Activated CD8-positive, alpha-beta memory T cell treated with anti-CD3 and anti-CD28 coated beads, Interleukin-2, amount 50 U/mL, for 24 hours (primary cell): ENCODE measurements around the gene ELAVL2.

Source experiments
- DNase-seq: peaks from one replicate; pipeline ENCODE4 v3.0.0-alpha.2; 2020; ENCODE audit errors: extremely low read depth

Gene ELAVL2

DNA sequence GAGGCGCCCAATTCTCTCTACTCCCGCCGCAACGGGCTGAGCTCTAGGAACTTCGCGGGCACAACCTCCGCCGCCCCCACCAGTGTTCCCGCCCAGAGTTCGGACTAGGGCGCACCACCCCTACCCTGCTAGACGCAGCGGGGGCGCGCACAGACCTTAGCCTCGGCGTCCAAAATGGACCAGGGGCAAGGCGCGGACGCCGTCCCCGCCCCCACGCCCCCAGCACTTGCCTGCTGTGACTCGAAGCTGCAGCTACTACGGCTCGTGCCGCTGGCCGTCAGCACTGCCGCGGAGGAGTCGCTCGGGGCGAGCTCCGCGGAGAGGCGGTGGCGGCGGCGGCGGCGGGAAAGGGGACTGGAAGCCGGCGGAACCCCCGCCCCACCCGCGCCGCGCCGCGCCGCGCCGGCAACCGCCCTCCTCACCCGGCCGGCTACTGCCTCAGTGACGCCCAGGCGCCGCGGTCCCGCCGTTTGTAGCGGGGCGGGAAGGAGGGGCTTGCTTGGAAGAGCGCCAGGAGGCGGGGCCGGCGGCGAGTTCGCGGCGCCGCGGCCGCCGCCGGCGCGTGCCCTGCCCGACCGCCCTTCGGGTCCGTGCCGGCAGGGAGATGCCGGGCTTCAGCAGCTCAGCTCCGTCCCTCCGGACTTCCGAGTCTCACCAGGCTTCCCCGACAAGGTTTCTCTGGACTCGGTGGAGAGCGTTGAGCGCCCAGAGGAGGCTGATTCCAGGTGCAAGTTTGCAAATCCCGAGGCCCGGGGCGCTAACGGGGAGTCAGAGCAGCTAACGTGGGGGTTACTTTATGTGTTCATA is 4.5 kb downstream of the ELAVL2 start:
- DNase-seq, result no peak

DNA sequence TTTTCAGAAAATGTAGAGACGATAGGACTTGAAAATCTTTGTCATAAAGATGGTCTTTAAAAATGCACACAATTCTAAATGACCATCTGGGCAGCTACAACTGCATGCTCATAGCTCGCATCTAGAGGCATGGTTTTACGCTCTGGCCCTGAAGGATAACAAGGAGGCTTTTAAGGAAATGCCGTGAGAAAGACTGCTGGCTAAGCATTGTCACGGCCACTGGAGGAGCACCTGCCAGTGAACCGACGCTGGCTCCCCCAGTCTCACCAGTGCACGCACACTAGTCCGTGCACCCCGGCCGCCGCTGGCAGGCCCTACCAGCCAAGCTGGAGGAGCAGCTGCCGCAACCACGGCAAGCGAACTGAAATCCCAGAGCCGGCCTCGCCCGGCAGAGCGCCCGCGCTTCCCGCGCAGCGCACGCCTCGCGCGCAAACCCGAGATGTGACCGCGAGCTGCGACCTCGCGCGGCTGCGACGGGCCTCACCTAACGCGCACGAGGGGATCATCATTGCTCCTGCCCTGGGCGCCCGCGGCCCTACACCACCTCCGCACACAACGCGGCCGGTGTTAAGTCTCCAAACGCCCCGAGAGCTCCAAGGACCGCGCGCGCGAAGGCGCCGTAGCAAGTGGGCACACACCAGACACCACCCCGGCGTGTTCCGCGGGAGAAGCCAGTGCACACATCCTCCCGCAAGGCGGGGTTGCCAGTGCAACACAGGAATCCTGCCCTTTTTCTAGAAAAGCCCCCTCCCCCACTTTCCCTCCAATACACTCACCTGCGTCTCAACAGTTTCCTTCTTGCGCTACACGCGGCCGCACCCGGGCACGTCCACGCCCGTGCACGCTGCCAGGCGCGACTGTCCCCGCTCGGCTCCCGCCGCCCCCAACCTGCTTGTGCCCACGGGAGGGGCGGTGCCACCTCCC is 5.3 kb downstream of the ELAVL2 start:
- no peak for DNase-seq

DNA sequence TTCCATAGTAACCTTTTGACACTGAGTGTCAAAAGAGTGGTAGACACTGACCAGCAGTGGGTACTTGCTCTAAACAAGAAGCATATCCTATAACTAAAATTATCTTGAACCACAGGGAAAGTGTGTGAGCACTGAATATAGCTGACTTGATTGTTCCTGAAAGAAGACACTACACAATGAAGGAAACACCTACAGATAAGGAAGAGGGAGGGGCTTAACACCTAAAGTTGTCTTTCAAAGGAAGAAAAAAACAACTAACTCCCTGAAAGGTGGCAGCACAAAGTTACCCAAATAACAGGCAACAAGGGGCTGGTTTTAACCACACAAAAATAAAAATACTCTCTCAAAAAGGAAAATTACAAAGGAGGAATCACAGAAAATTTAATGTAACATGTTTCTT is 6.6 kb downstream of the ELAVL2 start:
- DNase-seq, result no peak

DNA sequence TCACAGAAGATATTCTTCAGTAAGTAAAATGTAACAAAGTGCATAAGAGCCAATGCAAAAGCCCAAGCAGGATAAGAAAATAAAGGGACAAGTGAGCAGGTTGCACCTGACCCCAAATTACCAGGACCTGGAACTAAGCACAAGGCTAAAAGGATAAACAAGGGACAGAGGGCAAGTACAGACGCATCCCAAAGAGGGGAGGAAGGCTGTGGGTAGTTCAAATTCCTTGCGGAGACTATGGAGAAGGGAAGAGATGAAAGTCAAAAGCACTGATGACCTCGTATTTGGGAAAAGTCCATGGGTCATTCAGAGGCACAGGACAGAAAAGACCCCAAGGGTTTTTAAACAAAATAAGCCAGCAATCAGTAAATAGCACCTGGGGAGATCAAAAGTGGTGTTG is 11.8 kb downstream of the ELAVL2 start:
- no peak for DNase-seq

DNA sequence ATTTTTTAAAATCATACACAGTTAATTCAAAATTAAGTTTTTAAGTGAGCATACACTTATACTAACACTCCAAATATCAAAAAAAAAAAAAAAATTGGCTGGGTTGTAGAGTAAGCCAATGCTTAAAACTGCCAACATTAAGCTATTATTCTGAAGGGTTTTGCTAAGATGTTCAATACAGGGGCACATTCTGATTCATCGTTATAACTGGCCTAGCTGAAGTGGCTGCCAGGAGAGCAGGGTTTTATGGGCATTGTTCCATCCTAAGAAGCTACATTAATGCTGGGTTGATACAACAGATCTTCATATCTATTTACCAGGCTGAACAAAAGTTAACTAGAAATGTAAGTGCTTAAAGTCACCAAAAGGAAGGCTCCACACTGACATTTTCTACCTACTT is 13.4 kb downstream of the ELAVL2 start:
- no peak for DNase-seq

DNA sequence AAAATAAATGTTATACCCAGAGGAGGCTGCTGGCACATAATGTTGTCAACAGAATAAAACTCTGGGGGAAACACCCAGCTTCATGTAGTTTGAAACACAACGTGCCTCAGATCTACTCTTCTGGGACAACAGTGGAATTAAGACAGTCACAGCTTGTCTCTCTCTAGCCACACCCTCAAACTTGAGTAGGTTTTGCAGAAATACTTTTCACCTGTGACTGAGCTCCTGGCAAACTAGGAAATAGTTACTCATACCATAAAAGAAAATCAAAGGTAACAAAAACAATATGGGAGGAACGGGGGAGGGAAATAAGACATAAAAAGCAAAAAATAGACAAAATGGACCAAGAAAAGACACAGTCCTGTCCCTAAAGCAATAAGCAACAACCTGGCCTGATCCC is 14.4 kb downstream of the ELAVL2 start:
- no peak for DNase-seq

DNA sequence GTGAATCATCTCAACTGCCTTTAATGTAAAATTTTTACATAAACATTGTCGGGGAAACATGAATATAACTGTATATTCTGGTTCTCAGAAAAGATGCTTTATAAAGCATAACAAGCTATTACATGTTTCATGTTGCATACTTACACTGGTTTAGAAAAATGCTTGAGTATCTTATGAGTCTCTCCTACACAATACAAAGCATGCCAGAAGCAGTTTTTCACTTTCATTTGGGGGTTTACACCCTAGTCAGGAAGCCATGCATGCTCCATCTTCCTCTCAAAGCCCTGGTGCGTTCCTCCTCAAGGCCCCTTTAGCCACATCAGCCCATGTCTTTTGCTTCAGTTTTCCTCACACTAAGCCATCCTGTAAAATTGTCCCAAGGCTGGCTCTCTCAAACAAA is 22.8 kb downstream of the ELAVL2 start:
- no peak for DNase-seq

DNA sequence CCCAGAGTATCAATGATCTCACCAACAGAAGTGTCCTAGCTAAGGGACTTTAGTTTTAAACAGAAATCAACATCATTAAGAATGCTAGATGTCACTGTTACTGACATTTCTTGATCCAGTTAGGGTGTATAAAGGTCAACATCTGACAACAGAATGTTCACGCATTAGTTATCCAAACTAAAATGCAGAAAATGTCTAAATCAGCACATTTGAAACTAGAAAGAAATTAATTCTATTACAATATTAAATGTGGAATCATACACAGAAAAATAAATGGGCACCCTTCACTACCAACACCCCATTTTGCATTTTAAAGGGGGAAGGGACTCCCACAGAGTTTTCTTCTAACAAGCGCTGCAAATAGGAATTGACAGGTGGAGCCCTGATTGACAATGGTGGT is 24.5 kb downstream of the ELAVL2 start:
- DNase-seq, result no peak

DNA sequence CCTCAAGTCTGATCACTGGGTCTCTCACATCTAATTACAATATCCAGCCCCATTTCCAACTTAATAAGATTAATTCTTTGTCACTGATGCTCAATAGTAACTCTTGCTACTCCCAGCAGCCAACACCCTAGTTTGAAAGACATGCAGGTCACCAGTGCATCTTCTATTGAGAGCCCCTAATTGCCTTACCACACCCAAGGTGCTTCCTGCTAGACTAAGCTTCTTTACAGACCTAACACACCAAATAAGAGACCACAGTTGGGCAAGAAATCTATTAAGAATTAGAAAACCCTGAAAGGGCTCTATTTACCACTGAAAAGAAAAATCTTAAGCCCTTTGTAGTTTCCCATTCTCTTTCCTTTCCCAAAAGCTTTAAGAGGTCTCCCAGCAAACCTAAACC is 26.5 kb downstream of the ELAVL2 start:
- DNase-seq, result no peak

DNA sequence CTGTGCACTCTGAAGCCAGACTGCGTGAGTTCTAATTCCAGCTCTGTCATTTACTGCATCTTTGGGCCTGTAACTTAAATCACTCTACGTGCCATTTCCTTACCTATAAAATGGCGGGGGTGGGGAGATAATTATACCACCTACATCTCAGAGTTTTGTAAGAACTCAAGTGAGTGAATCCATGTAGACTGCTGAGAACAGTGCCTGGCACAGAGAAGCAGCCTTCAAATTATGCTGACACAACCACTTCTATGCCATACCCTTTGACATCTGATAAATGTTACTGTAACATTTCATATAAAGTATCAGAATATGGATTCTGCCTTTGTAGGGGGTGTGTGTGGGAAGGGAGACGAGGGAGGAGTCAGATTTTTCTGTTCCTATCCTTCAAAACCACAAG is 27.7 kb downstream of the ELAVL2 start:
- no peak for DNase-seq

DNA sequence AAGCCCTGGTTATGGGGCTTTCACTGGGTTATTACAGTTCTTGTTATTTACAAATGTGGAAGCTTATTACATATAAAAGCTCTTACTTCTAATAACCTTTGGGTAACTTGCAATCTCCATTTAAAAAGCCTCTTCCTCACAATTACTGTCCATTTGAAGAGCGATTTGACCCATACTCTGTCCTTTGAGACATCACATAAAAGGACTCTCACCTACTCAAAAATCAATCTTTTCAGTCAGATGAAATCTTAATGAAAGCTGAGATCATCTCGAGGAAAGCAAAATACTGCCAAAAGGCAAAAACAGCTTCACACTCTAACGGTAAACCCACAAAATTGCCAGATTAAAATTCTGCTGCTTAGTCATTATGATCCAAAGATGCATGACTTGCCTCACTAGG is 29.8 kb downstream of the ELAVL2 start:
- no peak for DNase-seq

DNA sequence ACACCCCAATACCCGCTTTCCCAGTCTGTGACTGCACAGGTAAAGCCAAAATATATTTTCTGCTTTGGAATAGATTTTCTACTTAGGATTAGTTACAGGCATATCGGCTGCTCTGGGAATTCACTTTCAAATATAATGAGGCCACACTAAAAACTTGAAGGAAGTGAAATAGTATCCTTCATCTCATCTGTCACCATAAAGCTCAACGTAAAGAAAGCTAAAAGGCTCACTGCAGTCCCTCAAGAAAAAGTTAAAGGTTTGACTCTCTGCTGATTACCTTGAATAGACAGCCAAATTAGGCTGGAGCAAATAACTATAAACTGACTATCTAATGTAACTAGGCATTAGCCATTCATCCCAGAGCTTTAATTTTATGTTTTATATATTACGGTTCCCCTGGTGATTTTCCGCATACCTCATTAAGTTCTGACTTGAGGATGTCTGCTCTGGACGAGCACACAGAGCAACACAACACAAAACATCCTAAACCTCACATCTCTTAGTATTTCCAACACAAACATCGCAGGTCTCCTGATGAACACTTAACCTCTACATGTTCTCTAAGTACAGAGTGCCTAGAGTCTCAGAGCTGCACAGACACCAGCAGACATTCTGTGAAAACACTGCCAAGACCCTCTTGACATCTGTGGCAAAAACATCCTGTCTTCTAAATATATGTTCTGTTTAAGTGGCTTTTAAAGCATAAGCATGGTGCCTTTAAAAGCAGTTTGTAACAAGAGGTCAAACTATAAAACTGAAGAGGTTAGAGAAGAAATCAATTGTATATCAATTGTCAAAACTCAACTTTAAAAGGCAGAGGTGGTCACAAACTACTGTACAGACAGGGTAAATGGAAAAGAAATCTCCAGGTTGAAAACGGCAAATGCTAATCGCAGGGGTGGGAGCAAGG is 35.4 kb downstream of the ELAVL2 start:
- DNase-seq, result no peak

DNA sequence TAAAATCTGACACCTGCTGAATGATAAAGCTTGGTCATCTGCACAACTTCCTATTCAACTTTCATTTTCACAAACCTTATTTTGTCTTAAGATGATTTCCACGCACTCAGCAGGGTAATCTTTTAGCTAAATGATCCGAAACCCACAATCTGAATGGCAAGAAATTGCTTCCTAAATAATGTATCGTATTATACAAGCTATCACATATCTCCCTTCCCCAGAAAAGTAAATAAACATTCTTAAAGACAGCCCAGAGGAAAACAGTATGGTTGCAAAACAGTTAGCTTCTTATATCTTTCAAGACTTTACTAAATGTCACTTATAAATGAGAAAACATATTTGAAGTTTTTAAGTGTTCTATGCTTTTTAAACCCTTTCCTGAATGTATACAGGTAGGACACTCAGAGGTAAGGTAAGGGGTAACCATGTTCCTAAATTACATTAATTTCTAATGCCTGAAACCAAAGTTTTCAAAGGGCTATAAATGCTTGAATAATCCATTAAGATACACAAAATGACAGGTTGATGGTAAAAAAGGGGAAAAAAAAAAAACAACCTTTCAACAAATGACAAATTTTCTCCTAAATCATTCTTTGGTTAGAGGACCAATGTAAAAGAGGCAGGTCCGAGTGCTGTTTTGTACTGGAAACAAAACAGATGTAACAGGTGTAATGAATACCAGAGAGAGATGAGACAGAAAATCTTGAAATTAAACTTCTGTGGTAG is 36.3 kb downstream of the ELAVL2 start:
- no peak for DNase-seq

DNA sequence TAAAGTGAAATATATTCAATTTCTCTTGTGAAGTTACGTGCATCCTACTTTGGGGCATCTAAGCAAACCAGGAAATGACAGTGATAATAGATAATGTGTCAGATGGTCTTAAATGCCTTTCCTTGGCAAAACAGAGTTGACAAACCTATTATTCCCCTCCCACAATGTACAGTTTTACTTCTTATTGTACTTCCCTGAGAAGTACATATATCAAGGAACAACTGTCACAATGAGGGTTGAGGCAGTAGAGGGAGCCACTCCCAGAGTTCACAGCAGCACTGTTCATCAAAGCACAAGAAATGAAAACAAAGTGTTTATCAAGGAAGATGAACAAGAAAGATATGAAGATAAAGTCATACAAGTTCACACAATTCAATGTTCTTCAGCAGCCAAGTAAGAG is 41.1 kb downstream of the ELAVL2 start:
- DNase-seq, result no peak

DNA sequence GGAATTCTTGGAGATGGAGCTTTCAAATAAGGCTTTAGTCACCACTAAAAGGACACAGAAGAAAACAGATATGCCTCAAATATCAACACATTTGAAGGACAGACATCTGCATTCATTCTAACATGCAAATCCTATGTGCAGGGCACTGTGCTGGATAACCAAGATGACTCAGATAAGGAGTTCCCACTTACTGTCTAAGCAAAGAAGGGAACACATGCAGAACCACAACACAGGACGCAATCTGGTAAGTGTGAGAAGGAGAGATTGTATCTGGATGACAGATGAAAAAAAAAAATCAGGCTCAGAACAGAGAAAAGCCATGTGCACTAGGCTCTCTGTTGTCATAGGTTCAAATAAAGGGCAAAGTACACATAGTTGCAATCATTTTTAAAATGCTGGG is 42.5 kb downstream of the ELAVL2 start:
- DNase-seq, result no peak

DNA sequence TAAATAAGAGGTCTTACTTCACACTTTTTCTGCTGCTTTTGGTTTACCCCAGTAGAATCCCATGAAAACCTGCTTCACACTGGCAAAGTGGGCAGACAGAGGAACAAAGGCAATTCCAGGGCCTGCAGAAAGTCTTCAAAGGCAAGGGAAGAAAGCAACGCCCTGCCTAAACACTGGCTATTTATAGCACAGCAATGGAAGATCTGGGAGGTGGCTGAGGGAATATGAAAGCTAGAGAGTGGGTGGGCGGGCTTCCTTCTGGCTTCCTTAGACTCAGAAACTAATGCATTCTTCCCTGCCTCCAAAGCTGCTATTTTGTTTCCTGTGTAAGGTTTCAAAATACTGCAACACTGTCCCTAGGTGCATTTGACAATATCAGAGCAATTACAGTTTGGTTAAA is 46.8 kb downstream of the ELAVL2 start:
- no peak for DNase-seq

DNA sequence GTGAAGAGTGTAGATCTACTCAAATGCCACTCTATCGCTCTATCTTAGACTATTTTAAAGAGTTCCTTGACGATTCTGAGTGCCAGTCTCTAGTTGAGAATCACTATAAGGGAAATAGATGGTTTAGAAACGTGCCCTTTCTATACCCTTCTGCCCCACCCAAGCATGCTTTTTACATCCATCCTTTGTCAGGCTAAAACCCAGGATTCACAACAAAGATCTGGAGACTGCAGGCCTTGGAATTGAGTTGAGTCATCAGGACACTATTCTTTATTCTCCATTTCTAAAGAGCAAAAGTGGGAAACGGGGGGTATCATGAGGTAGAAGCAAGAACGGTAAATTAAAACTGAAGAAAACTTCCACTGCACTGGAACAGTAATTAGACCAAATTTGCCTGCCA is 48.7 kb downstream of the ELAVL2 start:
- DNase-seq, result no peak

DNA sequence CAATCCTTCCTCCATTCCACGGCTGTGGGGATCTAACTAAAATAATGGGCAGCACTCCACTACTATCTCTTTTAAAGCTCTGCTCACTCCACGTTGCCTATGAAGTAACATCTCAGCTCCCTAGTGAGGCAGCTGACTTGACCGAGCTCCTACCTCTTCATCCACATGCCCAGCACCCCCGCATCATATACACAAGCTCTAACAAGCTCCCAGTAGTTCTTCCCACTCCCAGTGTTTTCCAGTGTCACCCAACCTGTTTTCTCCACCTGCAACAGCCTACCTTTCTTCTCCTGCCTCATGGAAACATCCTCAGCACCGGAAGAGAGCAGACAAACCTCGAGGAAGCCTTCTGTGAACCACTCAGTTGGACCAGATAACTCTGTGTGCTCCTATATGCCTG is 50.5 kb downstream of the ELAVL2 start:
- DNase-seq, result no peak

DNA sequence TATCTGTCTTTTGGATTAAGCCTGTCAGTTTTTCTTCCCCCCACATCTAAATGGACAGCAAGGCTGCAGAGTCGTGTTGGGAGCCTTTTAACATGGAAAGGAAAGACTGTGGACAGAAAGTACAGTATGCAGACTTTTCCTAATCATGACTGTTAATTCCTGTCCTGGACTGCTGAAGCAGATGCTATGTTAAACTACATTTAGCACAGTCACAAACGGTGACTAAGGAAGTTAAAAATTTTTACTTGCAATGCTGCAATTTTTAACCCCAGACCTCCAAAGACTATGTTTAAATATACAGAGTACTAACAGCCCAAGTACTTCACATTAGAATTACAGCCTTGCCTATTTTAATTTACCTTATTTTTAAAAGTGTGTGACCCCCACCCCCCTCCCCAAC is 51.8 kb downstream of the ELAVL2 start:
- DNase-seq, result no peak

DNA sequence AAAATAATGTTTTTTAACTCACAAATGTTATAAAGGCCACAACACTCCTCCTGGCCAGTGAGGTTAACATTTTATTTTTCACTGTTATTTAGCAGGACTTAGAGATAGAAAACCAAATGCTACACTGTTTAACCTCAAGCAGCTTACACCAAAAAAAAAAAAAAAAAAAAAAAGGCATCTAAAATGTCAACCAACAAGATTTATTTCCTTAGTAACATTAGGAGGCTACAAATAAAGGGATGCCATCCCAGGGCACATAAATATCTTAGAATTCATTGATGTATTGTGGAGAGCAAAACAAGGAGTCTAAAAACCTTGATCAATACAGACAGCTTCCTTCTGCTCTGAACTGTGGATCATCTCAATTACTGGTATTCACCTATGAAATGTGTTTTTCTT is 53.7 kb downstream of the ELAVL2 start:
- DNase-seq, result no peak

DNA sequence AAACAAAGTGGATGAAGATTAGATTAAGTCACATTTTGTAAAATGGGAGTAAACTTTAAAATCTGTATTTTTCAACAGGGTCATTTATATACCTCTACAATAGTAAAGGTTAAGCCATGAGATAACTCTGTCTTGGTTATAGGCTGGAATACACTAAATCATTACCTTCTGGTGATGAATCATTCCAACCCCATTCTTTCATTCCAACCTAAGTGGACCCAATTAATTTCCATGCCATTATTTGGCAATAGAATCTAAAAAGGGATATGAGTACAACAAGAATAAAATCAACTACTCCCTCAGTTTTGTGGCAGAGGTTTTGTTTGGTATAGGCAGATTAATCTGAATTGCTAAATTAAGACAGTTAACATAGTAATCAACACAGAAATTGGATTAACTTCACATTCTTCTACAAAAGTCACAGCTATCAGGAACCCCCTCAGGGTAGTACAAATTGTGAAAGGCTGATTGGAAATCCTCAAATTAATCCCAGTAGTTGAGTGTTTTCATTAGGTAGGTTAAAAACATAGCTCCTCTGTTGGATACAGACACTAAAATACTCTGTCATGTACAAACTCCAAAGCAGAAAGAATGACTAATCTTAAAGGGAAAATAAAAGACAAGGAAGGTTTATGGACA is 54.2 kb downstream of the ELAVL2 start:
- no peak for DNase-seq
